Skeletal muscle satellite cell (primary cell): ENCODE data around the gene NPAT.
A peak's percentile ranks its signal among the peaks of the same experiment; 100 is the strongest.

ENCODE experiments used
- H3K27me3 ChIP-seq: 2 replicates; pipeline ENCODE4 v1.7.0; 2013; ENCODE audit warnings: low read length; ENCODE audit not compliant: control insufficient read depth, insufficient read depth
- H3K36me3 ChIP-seq: 2 replicates; pipeline ENCODE4 v1.7.0; 2013; ENCODE audit warnings: mild to moderate bottlenecking, control low read depth, low read length; ENCODE audit not compliant: insufficient read depth
- H3K4me1 ChIP-seq: 2 replicates; pipeline ENCODE4 v1.7.0; 2013; ENCODE audit warnings: low read length; ENCODE audit not compliant: control insufficient read depth, insufficient read depth
- H3K4me2 ChIP-seq: 2 replicates; pipeline ENCODE4 v1.7.0; 2013; ENCODE audit warnings: mild to moderate bottlenecking, low read length
- H3K4me3 ChIP-seq: 2 replicates; pipeline ENCODE4 v1.7.0; 2013; ENCODE audit warnings: low read length
- H3K9ac ChIP-seq: 2 replicates; pipeline ENCODE4 v1.7.0; 2013; ENCODE audit warnings: mild to moderate bottlenecking, low read depth, low read length, moderate library complexity
- H3K9me3 ChIP-seq: replicated peaks from 2 replicates; pipeline ENCODE4 v1.7.0; 2013; ENCODE audit warnings: mild to moderate bottlenecking, control low read depth, low read length

Gene NPAT

GRCh38 chr11:108233277-108233945 lies 11.0 kb upstream of the NPAT start:
- Histone ChIP-seq H3K4me1 (no peaks in the 10 kb centered on the region), H3K27me3 (no peaks in the 10 kb centered on the region), H3K9me3 (no peaks in the 10 kb centered on the region), H3K9ac (no peak overlapping the region), H3K36me3 (peaks cover 38% of the 10 kb centered on the region), H3K4me2 (no peak overlapping the region), H3K4me3 (no peak overlapping the region)

GRCh38 chr11:108228251-108228650 lies 5.8 kb upstream of the NPAT start:
- Histone ChIP-seq H3K4me1 (peaks cover 17% of the 10 kb centered on the region), H3K27me3 (no peaks in the 10 kb centered on the region)

GRCh38 chr11:108226036-108226435 lies 3.6 kb upstream of the NPAT start:
- peaks cover 17% of the 10 kb centered on the region for H3K4me1 ChIP-seq
- H3K36me3 ChIP-seq = peaks cover 23% of the 10 kb centered on the region
- no peak overlapping the region for H3K9ac ChIP-seq
- no peaks in the 10 kb centered on the region for H3K9me3 ChIP-seq
- H3K4me2 ChIP-seq = no peak overlapping the region
- H3K4me3 ChIP-seq = no peak overlapping the region
- H3K27me3 ChIP-seq = no peaks in the 10 kb centered on the region

More at GRCh38 chr11:108228251-108228650, 5.8 kb upstream of the NPAT start:
- Histone ChIP-seq H3K9ac (no peak overlapping the region), H3K9me3 (no peaks in the 10 kb centered on the region), H3K4me2 (no peak overlapping the region), H3K36me3 (peaks cover 31% of the 10 kb centered on the region), H3K4me3 (no peak overlapping the region)

GRCh38 chr11:108224911-108225786 lies 2.7 kb upstream of the NPAT start:
- Histone ChIP-seq H3K27me3 (no peaks in the 10 kb centered on the region), H3K9me3 (no peaks in the 10 kb centered on the region), H3K4me3 (peak overlapping the region; percentile 86), H3K9ac (no peak overlapping the region), H3K36me3 (peaks cover 19% of the 10 kb centered on the region), H3K4me1 (peaks cover 26% of the 10 kb centered on the region), H3K4me2 (peak overlapping the region; percentile 84)

GRCh38 chr11:108224366-108224765 lies 1.9 kb upstream of the NPAT start:
- Histone ChIP-seq H3K4me1 (peaks cover 30% of the 10 kb centered on the region), H3K4me2 (peak overlapping the region; percentile 84), H3K27me3 (no peaks in the 10 kb centered on the region), H3K36me3 (peaks cover 12% of the 10 kb centered on the region), H3K9ac (peak overlapping the region; percentile 87), H3K4me3 (peak overlapping the region; percentile 86), H3K9me3 (no peaks in the 10 kb centered on the region)

- Histone ChIP-seq H3K27me3 (no peaks in the 10 kb centered on the region), H3K4me3 (peak overlapping the region; percentile 86), H3K4me1 (peaks cover 35% of the 10 kb centered on the region), H3K9me3 (no peaks in the 10 kb centered on the region), H3K36me3 (peaks cover 9% of the 10 kb centered on the region), H3K9ac (peak overlapping the region; percentile 87), H3K4me2 (peak overlapping the region; percentile 84)
Observed at GRCh38 chr11:108223348-108224149, 1.1 kb upstream of the NPAT start.

- H3K36me3 ChIP-seq = peaks cover 3% of the 10 kb centered on the region
- H3K9me3 ChIP-seq = no peaks in the 10 kb centered on the region
- H3K4me1 ChIP-seq = peaks cover 39% of the 10 kb centered on the region
- H3K9ac ChIP-seq = peak overlapping the region; percentile 92
- H3K4me3 ChIP-seq = peak overlapping the region; percentile 94
- peak overlapping the region; percentile 82 for H3K4me2 ChIP-seq
- no peaks in the 10 kb centered on the region for H3K27me3 ChIP-seq
Observed at GRCh38 chr11:108221911-108222573, 396 bp downstream of the NPAT start.

- Histone ChIP-seq H3K4me2 (peak overlapping the region; percentile 82), H3K9me3 (no peaks in the 10 kb centered on the region), H3K4me1 (peaks cover 42% of the 10 kb centered on the region), H3K9ac (peak overlapping the region; percentile 92), H3K27me3 (no peaks in the 10 kb centered on the region), H3K4me3 (peak overlapping the region; percentile 94), H3K36me3 (peaks cover 3% of the 10 kb centered on the region)
Observed at GRCh38 chr11:108221371-108221770, 1.1 kb downstream of the NPAT start.

- H3K4me1 ChIP-seq = peaks cover 42% of the 10 kb centered on the region
- H3K9ac ChIP-seq = peak overlapping the region; percentile 92
- H3K4me3 ChIP-seq = peak overlapping the region; percentile 94
Observed at GRCh38 chr11:108220721-108221336, 1.6 kb downstream of the NPAT start.

GRCh38 chr11:108218912-108219783 lies 3.3 kb downstream of the NPAT start:
- no peaks in the 10 kb centered on the region for H3K9me3 ChIP-seq
- no peaks in the 10 kb centered on the region for H3K27me3 ChIP-seq
- H3K4me1 ChIP-seq = peaks cover 28% of the 10 kb centered on the region
- no peak overlapping the region for H3K4me2 ChIP-seq
- no peak overlapping the region for H3K4me3 ChIP-seq
- H3K9ac ChIP-seq = no peak overlapping the region
- peaks cover 3% of the 10 kb centered on the region for H3K36me3 ChIP-seq

More at GRCh38 chr11:108220721-108221336, 1.6 kb downstream of the NPAT start:
- no peaks in the 10 kb centered on the region for H3K27me3 ChIP-seq
- H3K4me2 ChIP-seq = peak overlapping the region; percentile 82
- peaks cover 3% of the 10 kb centered on the region for H3K36me3 ChIP-seq
- H3K9me3 ChIP-seq = no peaks in the 10 kb centered on the region
